Dendritic cell treated with granulocyte-macrophage colony-stimulating factor and Interleukin-4, amounts not matched to agents 40 ng/mL and 50 ng/mL, for 4 days (primary cell): Measurements from ENCODE around the gene MPG.

Experiments
- H3K27ac Mint-ChIP-seq: one replicate; pipeline ENCODE4 v1.8.0; 2022; ENCODE audit warnings: mild to moderate bottlenecking, mixed read lengths
- H3K27me3 Mint-ChIP-seq: one replicate; pipeline ENCODE4 v1.8.0; 2022; ENCODE audit warnings: mild to moderate bottlenecking, mixed read lengths
- H3K36me3 Mint-ChIP-seq: one replicate; pipeline ENCODE4 v1.8.0; 2022; ENCODE audit warnings: low read depth, mixed read lengths
- H3K4me1 Mint-ChIP-seq: one replicate; pipeline ENCODE4 v1.8.0; 2022; ENCODE audit warnings: low read depth, mixed read lengths
- H3K4me3 Mint-ChIP-seq: one replicate; pipeline ENCODE4 v1.8.0; 2022; ENCODE audit warnings: mild to moderate bottlenecking, moderate library complexity, mixed read lengths
- H3K9me3 Mint-ChIP-seq: one replicate; pipeline ENCODE4 v1.8.0; 2022; ENCODE audit warnings: mixed read lengths
- intact Hi-C: fragments of 100-400 bp; cut with micrococcal nuclease; formaldehyde crosslinking; loops from one replicate; pipeline ENCODE4 v1.15.0; 2022

The MPG gene

DNA sequence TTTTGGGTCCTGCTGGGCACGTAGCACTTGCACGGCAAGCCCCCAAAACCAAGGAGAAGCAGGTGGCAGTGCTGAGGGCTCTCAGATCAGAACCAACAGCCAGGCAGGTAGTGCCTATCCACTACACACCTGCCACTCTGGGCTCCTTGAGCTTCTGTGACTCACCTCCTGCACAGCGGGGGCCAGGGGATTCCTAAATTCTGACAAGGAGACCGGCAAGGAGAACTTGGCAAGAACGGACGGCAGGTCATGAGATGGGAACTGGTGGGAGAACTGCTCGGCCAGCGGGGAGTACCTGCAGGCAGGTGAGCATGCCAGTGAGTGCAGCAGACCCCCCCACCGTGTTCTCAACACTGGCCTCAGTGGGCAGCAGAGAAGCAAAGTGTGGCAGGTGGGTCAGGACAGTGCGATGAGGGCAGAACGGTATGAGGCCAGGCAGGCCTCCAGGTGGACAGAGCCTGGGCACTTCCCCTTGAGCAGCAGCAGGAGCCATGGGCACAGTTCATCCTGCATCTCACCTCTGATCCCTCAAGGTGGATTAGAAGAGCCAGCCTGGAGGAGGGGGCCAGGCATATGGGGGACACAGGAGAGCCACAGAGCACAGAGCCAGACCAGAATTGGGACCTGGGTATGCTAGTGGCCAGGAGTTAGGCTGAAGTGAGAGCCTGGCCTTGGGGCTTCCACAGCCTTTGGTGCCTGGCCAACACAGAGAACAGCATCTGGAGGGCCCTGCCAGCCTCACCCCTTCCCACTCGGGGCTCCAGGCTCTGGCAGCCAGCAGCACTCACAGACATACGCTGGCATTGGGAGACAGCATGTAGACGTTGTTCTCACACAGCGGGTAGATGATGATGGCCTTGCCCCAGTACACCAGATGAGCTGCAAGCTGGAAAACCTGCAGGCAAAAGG lies 14.7 kb downstream of the MPG start:
- H3K4me1 Mint-ChIP-seq = peaks cover 9% of the 10 kb centered on the region
- intact Hi-C loops = no loop called here
- H3K27ac Mint-ChIP-seq = no peak overlapping the region
- no peaks in the 10 kb centered on the region for H3K9me3 Mint-ChIP-seq
- no peaks in the 10 kb centered on the region for H3K27me3 Mint-ChIP-seq
- H3K4me3 Mint-ChIP-seq = no peak overlapping the region
- peaks cover 73% of the 10 kb centered on the region for H3K36me3 Mint-ChIP-seq

DNA sequence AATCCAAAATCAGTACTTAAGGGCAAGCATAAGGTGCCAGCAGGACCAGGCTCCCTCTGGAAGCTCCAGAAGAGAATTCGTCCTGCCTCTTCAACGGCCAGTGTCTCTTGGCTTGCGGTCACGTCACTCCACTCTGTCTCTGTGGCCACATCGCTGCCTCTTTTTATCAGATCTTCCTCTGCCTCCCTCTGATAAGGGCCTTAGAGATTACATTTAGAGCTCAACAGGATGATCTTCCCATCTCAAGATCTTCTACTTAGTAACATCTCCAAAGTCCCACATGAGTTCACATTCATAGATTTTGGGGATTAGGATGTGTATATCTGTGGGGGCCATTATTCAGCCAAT lies 16.9 kb downstream of the MPG start:
- H3K36me3 Mint-ChIP-seq = peaks cover 73% of the 10 kb centered on the region
- peaks cover 10% of the 10 kb centered on the region for H3K4me1 Mint-ChIP-seq
- intact Hi-C loops = no loop called here
- H3K27ac Mint-ChIP-seq = no peak overlapping the region
- H3K27me3 Mint-ChIP-seq = no peaks in the 10 kb centered on the region
- H3K4me3 Mint-ChIP-seq = no peak overlapping the region
- no peaks in the 10 kb centered on the region for H3K9me3 Mint-ChIP-seq

DNA sequence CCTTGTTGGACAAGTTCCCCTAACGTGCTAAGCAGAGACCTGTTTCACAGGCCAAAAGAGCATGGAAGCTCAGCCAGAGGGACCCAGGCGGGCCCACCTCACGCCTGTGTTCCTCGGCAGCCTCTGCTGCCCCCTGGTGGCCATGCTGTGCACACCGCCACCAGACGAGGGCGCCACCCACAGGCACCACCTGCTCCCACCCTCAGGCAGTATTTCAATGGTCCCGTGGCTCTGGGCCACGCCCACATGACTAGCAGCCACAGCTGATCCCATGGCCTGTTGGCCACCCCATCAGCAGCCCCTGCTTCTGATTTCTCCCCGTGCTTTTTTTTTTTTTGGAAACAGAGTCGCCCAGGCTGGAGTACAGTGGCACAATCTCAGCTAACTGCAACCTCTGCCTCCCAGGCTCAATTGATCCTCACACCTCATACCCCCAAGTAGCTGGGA lies 18.9 kb downstream of the MPG start:
- intact Hi-C loops = loop anchor here (1.0 kb wide), 1 partner anchor 32 kb away; no protein-coding TSS in a partner anchor
- Mint-ChIP-seq H3K4me3 (no peak overlapping the region), H3K4me1 (peaks cover 10% of the 10 kb centered on the region), H3K27me3 (no peaks in the 10 kb centered on the region), H3K9me3 (no peaks in the 10 kb centered on the region), H3K27ac (peak overlapping the region; percentile 27), H3K36me3 (peaks cover 78% of the 10 kb centered on the region)

DNA sequence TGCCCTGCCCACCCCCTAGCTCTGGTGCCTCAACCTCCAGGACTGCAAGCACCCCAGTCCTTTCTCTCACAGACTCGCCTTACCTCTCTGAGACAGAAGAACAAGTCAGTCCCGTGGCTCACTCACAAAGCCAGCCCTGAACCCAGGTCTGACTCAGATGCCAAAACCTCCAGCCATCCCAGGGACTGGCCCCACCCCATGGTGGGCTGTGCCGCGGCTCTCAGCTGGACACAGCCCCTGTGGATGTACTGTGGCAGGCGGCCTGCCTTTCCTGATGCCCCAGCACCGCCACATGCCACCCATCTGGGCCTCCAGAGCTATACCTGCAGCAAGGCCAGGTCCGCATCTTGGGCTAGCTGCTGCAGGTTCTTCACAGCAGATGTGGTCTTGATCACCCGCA lies 19.8 kb downstream of the MPG start:
- no peaks in the 10 kb centered on the region for H3K27me3 Mint-ChIP-seq
- no peaks in the 10 kb centered on the region for H3K9me3 Mint-ChIP-seq
- intact Hi-C loops = loop anchor here (1.0 kb wide), 1 partner anchor 33 kb away; no protein-coding TSS in a partner anchor
- H3K4me1 Mint-ChIP-seq = peaks cover 10% of the 10 kb centered on the region
- H3K36me3 Mint-ChIP-seq = peaks cover 78% of the 10 kb centered on the region
- H3K4me3 Mint-ChIP-seq = no peak overlapping the region
- H3K27ac Mint-ChIP-seq = peak overlapping the region; percentile 27

DNA sequence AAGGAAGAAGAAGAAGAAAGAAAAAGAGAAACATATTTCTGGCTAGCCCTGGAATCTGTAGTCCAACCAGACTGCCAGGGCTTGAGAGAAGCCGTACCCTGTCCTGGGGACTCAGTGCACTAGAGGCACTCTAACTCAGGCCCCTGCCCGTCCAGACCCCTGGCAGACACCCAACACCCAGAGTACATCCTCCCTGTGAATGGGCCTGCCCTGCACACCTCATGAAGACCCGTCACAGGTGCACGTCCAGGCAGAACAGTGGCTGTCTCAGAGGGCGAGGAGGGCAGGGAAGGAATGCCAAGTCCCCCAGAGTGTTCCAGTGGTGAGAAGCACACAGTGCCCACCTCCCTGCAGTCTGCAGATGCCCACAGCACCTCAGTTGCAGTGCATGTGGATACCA lies 23.0 kb downstream of the MPG start:
- H3K27ac Mint-ChIP-seq = no peak overlapping the region
- no peak overlapping the region for H3K4me3 Mint-ChIP-seq
- no peaks in the 10 kb centered on the region for H3K9me3 Mint-ChIP-seq
- H3K36me3 Mint-ChIP-seq = peaks cover 73% of the 10 kb centered on the region
- intact Hi-C loops = no loop called here
- H3K27me3 Mint-ChIP-seq = no peaks in the 10 kb centered on the region
- peaks cover 10% of the 10 kb centered on the region for H3K4me1 Mint-ChIP-seq

DNA sequence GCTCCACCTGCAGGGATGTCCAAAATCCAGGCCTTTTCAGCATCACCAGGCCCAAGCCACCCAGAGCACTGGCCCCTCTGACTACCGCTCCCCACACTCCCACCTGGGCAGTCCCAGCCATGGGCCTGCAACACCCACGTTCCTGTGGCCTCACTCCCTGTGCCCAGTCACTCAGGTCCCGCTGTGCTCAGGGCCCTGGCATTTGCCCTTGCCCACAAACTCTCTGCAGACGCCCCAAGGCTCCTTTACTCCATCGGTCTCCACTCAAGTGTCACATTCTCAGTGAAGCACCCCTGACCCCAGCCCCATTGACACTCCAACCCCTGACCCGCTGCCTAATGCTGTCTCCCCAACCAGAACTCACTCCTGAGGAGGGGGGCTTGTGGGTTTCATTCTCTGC lies 23.6 kb downstream of the MPG start:
- H3K36me3 Mint-ChIP-seq = peaks cover 75% of the 10 kb centered on the region
- H3K4me1 Mint-ChIP-seq = peaks cover 10% of the 10 kb centered on the region
- H3K27ac Mint-ChIP-seq = no peak overlapping the region
- H3K4me3 Mint-ChIP-seq = no peak overlapping the region
- intact Hi-C loops = no loop called here
- H3K9me3 Mint-ChIP-seq = no peaks in the 10 kb centered on the region
- no peaks in the 10 kb centered on the region for H3K27me3 Mint-ChIP-seq

DNA sequence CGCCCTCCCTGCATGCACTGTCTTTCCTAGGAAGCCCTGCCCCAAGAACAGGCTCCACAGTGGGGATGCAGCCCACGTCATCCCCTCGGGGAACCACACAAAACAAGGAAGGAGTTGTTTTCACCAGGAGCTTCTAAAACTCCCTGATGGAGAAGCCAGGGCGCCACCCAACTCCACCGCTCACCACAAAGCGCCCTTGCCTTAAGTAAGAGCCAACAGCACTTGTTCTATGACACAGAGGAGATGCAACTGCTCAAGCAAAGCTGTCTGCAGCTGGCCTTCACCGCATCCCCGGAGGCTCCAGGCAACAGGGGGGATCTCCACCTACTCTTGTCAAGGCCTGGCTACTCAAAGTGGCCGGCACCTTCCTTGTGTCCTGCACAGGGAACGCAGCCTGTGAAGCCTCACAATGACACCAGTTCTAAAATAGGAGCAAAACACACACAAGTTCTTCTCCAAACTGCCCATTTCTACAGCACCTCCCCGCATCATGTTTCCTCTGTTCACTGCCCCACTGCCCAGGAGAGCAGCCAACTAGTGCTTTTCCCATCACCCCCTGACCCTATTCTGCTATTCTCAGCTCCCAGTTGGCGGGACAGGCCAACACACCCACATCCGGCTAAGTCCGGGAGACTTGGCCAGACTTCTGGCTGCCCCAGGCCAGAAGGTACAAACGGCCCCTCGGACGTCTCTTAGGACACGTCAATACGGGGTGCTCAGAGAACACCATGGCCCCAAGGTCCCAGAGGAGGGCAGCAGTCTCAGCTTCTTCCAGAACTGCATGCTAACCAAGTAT lies 24.2 kb downstream of the MPG start:
- H3K27ac Mint-ChIP-seq = no peak overlapping the region
- intact Hi-C loops = no loop called here

DNA sequence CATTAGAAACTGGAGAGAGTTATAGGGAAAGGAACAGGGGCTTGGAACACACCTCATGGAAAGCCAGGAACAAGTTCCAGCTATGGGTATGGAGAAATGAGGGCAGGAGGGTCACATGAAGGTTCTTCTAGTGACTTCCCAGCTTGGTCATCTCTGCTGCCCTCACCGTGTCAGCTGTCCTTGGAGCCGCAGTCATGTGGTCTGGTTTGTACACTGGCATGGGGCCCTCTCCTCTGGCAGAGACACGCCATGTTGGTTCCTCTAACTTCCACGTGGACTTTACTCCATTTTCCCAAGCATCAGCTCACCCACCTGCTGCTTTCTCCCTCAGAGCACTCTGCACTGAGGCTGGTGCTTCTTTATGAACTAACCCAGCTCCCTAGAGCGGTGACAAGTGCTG lies 26.3 kb downstream of the MPG start:
- no peaks in the 10 kb centered on the region for H3K9me3 Mint-ChIP-seq
- H3K36me3 Mint-ChIP-seq = peaks cover 71% of the 10 kb centered on the region
- intact Hi-C loops = no loop called here
- H3K4me1 Mint-ChIP-seq = no peaks in the 10 kb centered on the region
- no peaks in the 10 kb centered on the region for H3K27me3 Mint-ChIP-seq
- no peak overlapping the region for H3K27ac Mint-ChIP-seq
- no peak overlapping the region for H3K4me3 Mint-ChIP-seq

More for the DNA sequence above, 24.2 kb downstream of the MPG start:
- no peaks in the 10 kb centered on the region for H3K9me3 Mint-ChIP-seq
- H3K27me3 Mint-ChIP-seq = no peaks in the 10 kb centered on the region
- H3K36me3 Mint-ChIP-seq = peaks cover 78% of the 10 kb centered on the region
- peaks cover 5% of the 10 kb centered on the region for H3K4me1 Mint-ChIP-seq
- no peak overlapping the region for H3K4me3 Mint-ChIP-seq

DNA sequence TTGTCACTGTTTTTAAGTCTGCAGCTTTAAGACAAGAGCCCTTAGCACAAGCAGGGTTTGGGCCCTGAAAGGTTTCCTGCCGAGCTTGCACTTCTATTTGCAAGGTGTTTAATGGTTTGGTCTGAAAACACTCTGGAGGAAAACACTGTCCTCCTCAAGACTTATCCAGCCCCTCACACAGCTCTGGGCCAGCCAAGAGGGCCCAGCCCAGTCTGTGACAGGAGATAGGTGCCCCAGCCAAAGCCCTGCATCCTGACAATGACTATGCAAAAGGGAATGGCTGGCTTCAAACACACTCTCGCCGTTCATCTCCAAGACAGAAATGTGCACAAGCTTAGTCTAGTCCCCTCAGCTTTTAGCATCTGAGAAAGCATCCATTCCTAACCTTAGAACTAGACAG lies 26.9 kb downstream of the MPG start:
- Mint-ChIP-seq H3K27ac (no peak overlapping the region), H3K36me3 (peaks cover 71% of the 10 kb centered on the region), H3K4me1 (no peaks in the 10 kb centered on the region), H3K4me3 (no peak overlapping the region), H3K9me3 (no peaks in the 10 kb centered on the region), H3K27me3 (no peaks in the 10 kb centered on the region)
- intact Hi-C loops = no loop called here

DNA sequence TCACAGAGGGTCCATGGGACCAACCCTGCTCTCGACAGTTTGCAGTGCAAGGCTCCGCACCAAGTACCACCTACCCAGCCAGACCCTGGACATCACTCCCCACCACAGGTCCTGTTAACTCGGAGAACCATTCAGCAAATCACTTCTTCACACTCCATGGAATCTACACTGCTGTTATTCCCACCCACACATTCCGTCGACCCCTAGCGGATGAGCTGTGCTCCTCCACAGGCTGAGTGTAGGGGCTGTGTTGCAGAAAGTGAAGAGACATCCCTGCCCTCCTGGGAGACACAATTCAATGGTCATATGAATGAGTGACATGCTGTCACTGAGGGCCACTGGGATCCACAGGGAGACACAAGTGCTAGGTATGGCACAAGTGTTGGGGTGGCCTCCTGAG lies 27.5 kb downstream of the MPG start:
- no peaks in the 10 kb centered on the region for H3K4me1 Mint-ChIP-seq
- H3K27me3 Mint-ChIP-seq = no peaks in the 10 kb centered on the region
- no peaks in the 10 kb centered on the region for H3K9me3 Mint-ChIP-seq
- no peak overlapping the region for H3K4me3 Mint-ChIP-seq
- H3K27ac Mint-ChIP-seq = no peak overlapping the region
- intact Hi-C loops = no loop called here
- peaks cover 71% of the 10 kb centered on the region for H3K36me3 Mint-ChIP-seq

DNA sequence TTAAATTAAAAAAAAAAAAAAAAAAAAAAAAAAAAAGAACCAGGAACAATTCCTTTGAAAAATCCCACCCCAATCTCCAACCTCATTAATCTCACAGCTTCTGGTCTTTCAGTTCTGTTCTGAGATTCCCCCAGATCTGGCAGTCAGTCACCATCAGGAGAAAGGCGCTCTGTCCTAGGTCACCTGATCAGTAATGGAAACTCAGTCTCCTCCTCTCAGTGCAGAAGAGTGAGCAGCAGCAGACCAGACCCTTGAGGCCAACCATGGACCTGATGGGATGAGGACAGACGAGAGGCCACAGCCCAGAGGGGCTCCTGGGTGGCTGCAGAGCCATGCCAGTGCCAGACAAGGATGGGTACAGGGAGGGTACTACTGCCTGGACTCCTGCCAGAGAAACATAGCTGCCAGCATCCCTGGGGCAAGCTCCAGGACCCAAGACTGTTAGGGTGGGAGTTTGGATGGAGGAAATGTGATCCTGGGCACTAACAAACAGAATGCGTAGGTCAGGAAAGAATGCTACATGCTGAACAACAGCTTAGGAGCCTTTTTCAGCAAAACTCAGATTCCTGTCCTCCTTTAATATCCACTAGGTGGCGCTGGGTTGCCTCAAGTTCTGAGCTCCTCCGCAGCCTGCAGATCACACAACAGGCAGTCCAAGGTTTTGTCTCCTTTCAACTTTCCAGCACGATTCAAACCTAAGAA lies 28.7 kb downstream of the MPG start:
- H3K36me3 Mint-ChIP-seq = peaks cover 74% of the 10 kb centered on the region
- intact Hi-C loops = loop anchor here (1.0 kb wide), 1 partner anchor 75 kb away; no protein-coding TSS in a partner anchor

DNA sequence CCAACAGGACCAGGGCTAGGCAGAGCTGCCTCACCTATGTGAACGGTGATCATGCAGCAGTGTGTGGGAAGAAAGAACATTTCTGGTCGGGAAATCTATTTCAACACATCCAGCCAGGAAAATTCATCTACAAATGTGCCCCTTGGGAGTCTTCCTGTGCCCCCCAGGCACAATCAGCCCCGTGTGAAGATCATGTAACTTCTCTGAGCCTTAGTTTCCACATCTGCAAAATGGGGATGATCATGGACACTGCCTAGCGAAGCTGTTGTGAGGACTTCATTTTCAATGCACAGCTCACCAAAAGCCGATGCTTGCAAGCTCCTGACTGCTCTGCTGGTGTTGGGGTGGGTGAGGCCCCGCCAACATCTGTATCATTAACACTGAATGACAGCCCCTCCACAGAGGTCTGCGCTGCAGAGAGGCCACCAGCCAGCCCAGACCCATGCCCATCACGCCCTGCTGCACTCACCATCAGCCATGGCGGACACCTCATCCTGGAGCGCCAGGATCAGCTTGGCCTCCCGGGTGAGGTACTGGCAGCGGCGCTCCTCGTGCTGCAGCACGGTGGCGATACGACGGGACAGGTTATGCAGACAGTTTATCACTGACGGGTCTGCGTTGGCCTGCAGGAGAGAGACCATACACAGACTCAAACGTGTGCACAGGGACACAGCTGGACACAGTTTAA lies 34.3 kb downstream of the MPG start:
- peaks cover 86% of the 10 kb centered on the region for H3K36me3 Mint-ChIP-seq
- no peak overlapping the region for H3K27ac Mint-ChIP-seq
- no peak overlapping the region for H3K4me3 Mint-ChIP-seq
- no peaks in the 10 kb centered on the region for H3K27me3 Mint-ChIP-seq
- intact Hi-C loops = no loop called here
- H3K9me3 Mint-ChIP-seq = no peaks in the 10 kb centered on the region
- H3K4me1 Mint-ChIP-seq = peaks cover 7% of the 10 kb centered on the region

More for the DNA sequence above, 28.7 kb downstream of the MPG start:
- Mint-ChIP-seq H3K9me3 (no peaks in the 10 kb centered on the region), H3K27me3 (no peaks in the 10 kb centered on the region), H3K27ac (no peak overlapping the region), H3K4me1 (no peaks in the 10 kb centered on the region), H3K4me3 (no peak overlapping the region)

DNA sequence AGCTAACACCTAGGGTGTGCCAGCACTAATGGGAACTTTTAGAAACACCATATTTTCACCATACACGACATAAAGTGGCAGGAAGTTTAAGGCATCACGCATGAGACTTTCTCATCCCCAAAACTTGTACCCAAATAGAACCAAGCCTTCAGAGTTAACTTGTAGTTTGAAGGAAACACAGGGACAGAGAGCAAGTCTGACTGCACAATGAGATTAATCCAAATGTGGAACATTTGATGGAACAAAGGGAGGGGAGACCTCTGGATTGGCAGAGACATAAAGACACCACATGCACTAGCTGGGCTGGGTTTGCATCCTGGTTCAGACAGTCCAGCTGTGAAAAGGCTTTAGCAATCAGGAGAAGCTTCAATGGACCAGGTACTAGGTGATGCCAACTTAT lies 36.3 kb downstream of the MPG start:
- H3K4me1 Mint-ChIP-seq = peaks cover 7% of the 10 kb centered on the region
- no peak overlapping the region for H3K4me3 Mint-ChIP-seq
- H3K36me3 Mint-ChIP-seq = peaks cover 80% of the 10 kb centered on the region
- intact Hi-C loops = no loop called here
- no peaks in the 10 kb centered on the region for H3K9me3 Mint-ChIP-seq
- H3K27ac Mint-ChIP-seq = no peak overlapping the region
- no peaks in the 10 kb centered on the region for H3K27me3 Mint-ChIP-seq
